DMS114 treated with DMSO at 0.1 percent for 48 hours (cell line): ENCODE measurements around the gene PGM2L1.
"Not testable (repeated sequence)": the region's sequence is repeated elsewhere in the genome, so short reads cannot be mapped to it uniquely, and the experiment has no call there.

Experiments
- DNase-seq: peaks from one replicate; lab custom pipeline; 2025; ENCODE audit not compliant: unreplicated experiment; lab: John Stamatoyannopoulos, UW

The PGM2L1 gene

DNA sequence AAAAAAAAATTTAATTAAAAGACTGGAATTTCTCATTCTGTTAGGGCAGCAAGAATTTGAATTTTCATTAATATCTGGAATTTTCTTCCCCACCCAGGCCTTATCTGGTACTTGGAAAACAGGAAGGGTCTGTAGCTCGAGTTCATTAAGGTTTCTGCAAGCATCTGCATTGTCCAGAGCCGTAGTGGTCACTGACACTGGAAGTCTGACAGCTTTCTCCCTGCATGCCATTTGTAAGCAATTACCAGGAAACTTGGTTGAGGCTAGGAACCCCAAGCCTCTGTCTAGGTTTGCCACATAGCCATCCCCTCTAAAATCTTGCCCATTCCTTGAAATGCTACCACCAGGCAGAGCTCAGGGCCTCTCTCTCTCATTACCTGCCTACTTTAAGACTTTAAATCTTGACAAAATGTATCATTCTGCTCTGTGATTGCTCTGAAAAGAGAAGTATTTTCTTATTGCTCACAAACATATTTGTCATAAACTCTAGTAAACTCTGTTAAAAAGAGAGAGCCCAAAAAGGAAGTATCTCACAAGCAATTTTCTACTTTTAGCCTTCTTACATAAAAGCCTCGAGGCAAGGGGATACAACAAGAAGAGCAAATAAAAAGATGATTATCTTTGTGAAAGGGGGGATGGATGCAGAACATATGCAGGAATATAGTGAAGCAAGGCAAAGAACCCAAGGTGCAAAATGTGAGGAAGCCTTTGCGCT lies 5.5 kb upstream of the PGM2L1 start:
- no peak for DNase-seq

DNA sequence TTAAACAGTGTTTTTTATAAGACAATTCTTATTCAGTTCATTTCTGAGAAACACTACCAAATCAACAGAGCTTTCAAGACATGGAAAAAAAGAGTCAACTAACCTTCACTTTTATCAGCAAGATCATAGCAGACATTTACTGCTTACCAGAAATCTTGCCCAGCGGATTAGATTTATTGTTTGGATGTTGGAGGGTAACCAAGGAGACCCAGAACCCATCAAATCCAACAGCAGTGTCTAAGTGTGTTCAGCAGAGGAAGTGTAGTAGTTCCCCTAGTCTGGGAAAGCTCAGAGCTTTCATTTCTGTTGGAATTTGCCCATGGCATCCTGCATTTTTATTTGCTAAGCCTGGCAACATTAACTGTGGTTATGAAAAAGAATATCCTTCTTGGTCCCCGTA lies 2.4 kb upstream of the PGM2L1 start:
- no peak for DNase-seq

- DNase-seq = peak; percentile 1
These were observed 561 bp downstream of the PGM2L1 start for GRCh38 chr11:74397501-74398243.

DNA sequence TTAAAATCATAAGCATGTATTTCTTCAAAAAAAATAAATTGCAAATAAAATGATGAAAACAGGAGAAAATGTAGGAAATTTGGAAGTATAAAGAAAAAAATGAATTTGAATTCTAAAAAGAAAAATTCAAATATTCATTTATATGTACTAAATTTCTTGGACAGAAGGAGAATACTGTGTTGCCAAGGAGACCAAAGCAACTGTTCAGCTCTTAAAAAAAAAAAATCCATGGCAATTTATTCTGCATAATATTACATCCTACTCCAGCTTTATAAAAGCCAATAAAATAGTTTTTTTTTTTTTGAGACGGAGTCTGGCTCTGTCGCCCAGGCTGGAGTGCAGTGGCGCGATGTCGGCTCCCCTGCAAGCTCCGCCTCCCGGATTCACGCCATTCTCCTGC lies 6.0 kb downstream of the PGM2L1 start:
- DNase-seq = no peak

DNA sequence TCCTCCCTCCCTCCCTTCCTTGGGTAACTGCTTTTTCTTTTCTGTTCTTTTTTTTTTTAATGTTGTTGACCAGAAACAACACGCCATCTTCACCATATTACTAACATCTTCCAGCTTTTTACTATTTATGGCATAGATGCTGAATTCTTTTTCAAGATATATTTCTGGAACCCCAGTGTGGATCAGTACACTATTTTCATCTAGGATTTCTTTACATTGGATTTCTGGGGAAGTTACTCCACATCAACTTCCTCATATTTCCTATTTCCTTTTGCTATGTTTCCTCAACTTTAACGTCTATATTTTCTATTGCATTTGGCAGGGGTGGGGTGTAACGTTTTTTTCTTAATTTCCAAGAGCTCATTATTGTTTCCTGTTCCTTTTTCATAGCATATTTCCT lies 7.0 kb downstream of the PGM2L1 start:
- no peak for DNase-seq

- DNase-seq = no peak
These were observed 7.5 kb downstream of the PGM2L1 start for GRCh38 chr11:74390697-74391096.

DNA sequence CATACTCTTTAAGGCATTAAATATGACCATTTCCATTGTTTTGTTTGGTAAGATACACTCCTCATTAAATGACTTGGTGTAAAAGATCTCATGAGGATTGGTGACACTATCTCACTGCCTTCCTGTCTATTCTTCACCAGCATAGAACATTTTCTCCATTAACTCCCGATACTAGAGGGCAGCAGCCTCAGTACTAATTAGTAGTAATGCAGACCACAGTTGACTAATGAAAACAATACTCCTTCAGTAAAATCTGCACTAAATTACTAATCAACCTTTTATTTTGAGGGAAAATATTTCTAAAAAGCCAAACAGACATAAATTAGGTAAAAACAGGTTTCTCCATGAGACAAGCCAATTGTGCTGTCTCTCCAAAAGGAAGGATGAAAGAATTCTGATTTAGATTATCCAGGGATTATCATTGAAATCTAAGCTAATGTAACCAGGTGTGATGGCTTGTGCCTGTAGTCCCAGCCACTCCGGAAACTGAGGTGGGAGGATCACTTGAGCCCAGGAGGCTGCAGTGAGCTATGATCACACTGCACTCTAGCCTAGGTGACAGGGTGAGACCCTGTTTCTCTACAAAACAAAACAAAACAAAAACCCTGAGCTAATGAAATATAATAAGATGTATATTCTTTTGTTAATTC lies 9.4 kb downstream of the PGM2L1 start:
- peak; percentile 34 for DNase-seq

GRCh38 chr11:74384641-74385040 lies 13.6 kb downstream of the PGM2L1 start:
- no peak for DNase-seq

GRCh38 chr11:74380746-74381439 lies 17.3 kb downstream of the PGM2L1 start:
- DNase-seq = no peak

GRCh38 chr11:74377689-74378088 lies 20.5 kb downstream of the PGM2L1 start:
- DNase-seq = no peak

DNA sequence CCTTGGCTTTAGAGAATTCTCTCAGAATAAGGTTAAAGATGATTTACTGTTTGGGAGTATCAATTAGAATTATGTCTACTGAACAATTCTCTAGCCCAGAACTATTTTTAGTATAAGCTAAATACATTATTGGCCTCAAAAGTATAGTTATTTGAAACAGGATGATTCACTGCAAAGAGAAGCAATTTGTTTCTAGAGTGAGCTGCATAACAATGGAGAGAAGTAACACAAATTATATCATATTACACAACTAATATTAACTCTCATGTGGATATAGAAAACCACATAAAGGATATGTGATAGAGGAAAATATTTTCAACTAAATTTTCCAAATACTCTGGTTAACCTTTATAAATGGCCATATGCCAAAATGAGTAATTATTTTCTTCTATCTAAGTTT lies 24.9 kb downstream of the PGM2L1 start:
- DNase-seq = no peak

GRCh38 chr11:74371269-74372052 lies 26.8 kb downstream of the PGM2L1 start:
- no peak for DNase-seq

DNA sequence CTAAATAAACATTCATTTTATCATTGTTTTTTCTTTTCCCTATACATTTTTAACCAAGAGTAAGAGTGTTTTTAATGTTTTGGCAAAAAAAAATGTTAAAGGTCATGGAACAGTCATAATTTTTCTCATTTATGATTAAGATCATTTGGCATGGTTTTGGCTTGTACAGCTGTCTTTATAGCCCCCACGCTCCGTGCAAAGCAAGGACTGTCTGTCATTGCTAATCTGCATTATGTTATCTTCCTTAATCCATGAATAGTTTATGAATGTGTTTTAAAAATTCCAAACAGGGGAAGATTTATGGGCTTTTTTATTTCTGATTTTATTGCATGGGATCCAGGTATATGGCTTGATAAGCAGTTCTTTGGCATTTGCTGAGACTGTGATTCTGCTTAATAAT lies 28.1 kb downstream of the PGM2L1 start:
- no peak for DNase-seq

DNA sequence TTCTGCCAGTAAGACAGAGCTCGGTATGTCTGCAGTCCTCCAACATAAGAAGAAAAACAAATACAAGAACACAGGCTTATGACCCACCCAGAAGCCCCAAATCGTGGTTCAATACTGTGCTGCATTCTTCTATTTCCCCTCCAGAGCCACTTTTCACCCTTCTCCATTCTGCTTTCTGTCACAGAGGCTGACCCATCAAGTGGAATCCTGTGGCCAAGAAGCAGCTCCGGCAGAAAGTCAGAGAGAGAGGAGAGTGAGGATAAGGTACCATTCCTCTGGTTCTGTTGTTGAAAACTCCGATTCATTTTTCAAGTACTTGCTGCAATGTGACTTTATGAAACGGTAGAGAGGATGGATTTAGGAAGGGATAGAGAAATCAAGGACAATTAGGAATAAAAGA lies 30.4 kb downstream of the PGM2L1 start:
- DNase-seq = no peak

- no peak for DNase-seq
These were observed 31.7 kb downstream of the PGM2L1 start for GRCh38 chr11:74366576-74366975.

GRCh38 chr11:74365805-74366204 lies 32.4 kb downstream of the PGM2L1 start:
- DNase-seq = not testable (repeated sequence)

- DNase-seq = no peak
These were observed 40.8 kb downstream of the PGM2L1 start for GRCh38 chr11:74357449-74357848.

- no peak for DNase-seq
These were observed 42.6 kb downstream of the PGM2L1 start for GRCh38 chr11:74355626-74356025.

DNA sequence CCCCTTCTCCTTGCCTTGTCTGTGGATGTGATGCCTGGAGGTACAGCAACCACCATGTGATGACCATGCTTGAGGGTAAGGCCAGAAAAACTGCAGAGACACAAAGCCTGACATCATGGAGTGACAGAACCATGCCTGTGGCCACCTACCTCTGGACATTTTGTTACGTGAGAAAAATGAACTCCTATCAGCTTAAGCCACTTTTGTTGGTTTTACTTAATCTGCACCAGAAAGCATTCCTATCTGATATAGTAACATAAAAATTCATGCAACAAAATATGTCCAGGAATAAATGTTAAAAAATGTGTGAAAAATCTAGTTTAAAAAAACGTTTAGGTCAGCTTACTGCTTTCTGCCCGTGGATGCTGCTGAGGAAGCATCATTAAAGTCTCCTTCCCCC lies 44.2 kb downstream of the PGM2L1 start:
- no peak for DNase-seq

DNA sequence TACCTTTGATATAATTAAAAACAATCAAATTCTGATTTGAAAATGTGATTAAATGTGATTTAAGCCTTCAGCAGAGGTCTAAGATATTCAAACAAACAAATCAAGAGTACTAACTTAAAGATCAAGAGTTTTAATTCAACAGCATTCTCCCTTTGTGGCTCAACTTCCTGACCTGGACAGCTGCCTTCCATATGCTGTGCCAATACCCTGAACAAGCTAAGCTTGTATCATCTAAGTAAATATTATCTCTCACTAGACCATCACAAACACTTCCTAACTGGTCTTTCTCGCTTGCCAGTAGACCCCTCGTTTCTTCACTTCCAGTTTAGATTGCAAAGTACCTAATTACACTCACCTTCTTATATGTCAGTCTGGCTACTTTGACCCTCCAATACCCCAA lies 50.9 kb downstream of the PGM2L1 start:
- no peak for DNase-seq

- DNase-seq = no peak
These were observed 52.8 kb downstream of the PGM2L1 start for GRCh38 chr11:74345420-74345819.
